Astrocyte (in vitro differentiated cells and primary cell): Measurements from ENCODE around the gene SYNDIG1L. TPM values are rescaled to one million over a fixed set of nuclear protein-coding genes. Genes with fewer than 3 reads are reported as not detected.

Experiments
- DNase-seq: peaks from one replicate; pipeline ENCODE4 v3.0.0-alpha.2; 2010; ENCODE audit warnings: low read depth
- FAIRE-seq: peaks from 2 replicates; lab custom pipeline; 2011; peaks lifted over from hg19 to GRCh38; lab: Jason Lieb, UNC
- H2AFZ ChIP-seq: 2 replicates; pipeline ENCODE4 v1.6.0; 2012; ENCODE audit warnings: low read depth, low read length, inconsistent platforms
- H3K27ac ChIP-seq: 2 replicates; pipeline ENCODE4 v1.5.1; 2011; ENCODE audit warnings: low read depth, low read length, inconsistent platforms
- H3K27me3 ChIP-seq: 2 replicates; pipeline ENCODE4 v1.6.0; 2011; ENCODE audit warnings: low read length, inconsistent platforms; ENCODE audit not compliant: insufficient read depth
- H3K36me3 ChIP-seq: 2 replicates; pipeline ENCODE4 v1.5.1; 2011; ENCODE audit warnings: low read length, inconsistent platforms; ENCODE audit not compliant: insufficient read depth
- H3K4me1 ChIP-seq: 2 replicates; pipeline ENCODE4 v1.5.1; 2011; ENCODE audit warnings: low read length, inconsistent platforms; ENCODE audit not compliant: insufficient read depth
- H3K4me2 ChIP-seq: 2 replicates; pipeline ENCODE4 v1.6.0; 2012; ENCODE audit warnings: low read length, inconsistent platforms
- H3K4me3 ChIP-seq: 2 replicates; pipeline ENCODE4 v1.5.1; 2011; ENCODE audit warnings: low read depth, mild to moderate bottlenecking, low read length, inconsistent platforms; ENCODE audit not compliant: insufficient read depth
- H3K79me2 ChIP-seq: 2 replicates; pipeline ENCODE4 v1.6.0; 2012; ENCODE audit warnings: mild to moderate bottlenecking, low read length, inconsistent platforms; ENCODE audit not compliant: insufficient read depth
- H3K9ac ChIP-seq: 2 replicates; pipeline ENCODE4 v1.6.0; 2012; ENCODE audit warnings: mild to moderate bottlenecking, low read length, inconsistent platforms
- H3K9me3 ChIP-seq: 2 replicates; pipeline ENCODE4 v1.5.1; 2012; ENCODE audit warnings: low read depth, mild to moderate bottlenecking, low read length, inconsistent platforms; ENCODE audit not compliant: insufficient read depth
- H4K20me1 ChIP-seq: 2 replicates; pipeline ENCODE4 v1.6.0; 2012; ENCODE audit warnings: low read length, inconsistent platforms; ENCODE audit not compliant: insufficient read depth
- H3K27ac Mint-ChIP-seq: one replicate; pipeline ENCODE4 v1.8.0; 2021; ENCODE audit warnings: mild to moderate bottlenecking, mixed read lengths; ENCODE audit not compliant: unreplicated experiment
- H3K27me3 Mint-ChIP-seq: one replicate; pipeline ENCODE4 v1.8.0; 2021; ENCODE audit warnings: low read depth, mixed read lengths; ENCODE audit not compliant: unreplicated experiment
- H3K36me3 Mint-ChIP-seq: one replicate; pipeline ENCODE4 v1.8.0; 2021; ENCODE audit warnings: low read depth, mixed read lengths; ENCODE audit not compliant: unreplicated experiment
- H3K4me1 Mint-ChIP-seq: one replicate; pipeline ENCODE4 v1.8.0; 2021; ENCODE audit warnings: low read depth, mixed read lengths; ENCODE audit not compliant: unreplicated experiment
- H3K4me3 Mint-ChIP-seq: one replicate; pipeline ENCODE4 v1.8.0; 2021; ENCODE audit warnings: mild to moderate bottlenecking, moderate library complexity, mixed read lengths; ENCODE audit not compliant: unreplicated experiment
- H3K9me3 Mint-ChIP-seq: one replicate; pipeline ENCODE4 v1.8.0; 2021; ENCODE audit warnings: mild to moderate bottlenecking, mixed read lengths; ENCODE audit not compliant: unreplicated experiment
- EZH2 ChIP-seq: IDR thresholded peaks from 2 replicates; pipeline ENCODE4 v1.6.1; 2012; ENCODE audit warnings: mild to moderate bottlenecking, low read length, inconsistent platforms; ENCODE audit not compliant: insufficient read depth
- total RNA-seq: library from RNA; stranded (reverse); gene quantifications from 2 replicates; pipeline ENCODE4 v1.2.1, GENCODE V29; 2021
- TF ChIP-seq, protein P1 (sequence below): IDR thresholded peaks from 2 replicates; pipeline ENCODE4 v1.5.1; 2011; ENCODE audit warnings: low read depth, mild to moderate bottlenecking, inconsistent platforms, low read length, moderate library complexity; ENCODE audit not compliant: insufficient read depth

SYNDIG1L gene
- total RNA-seq, 1 donor from 2014 or later: not detected

DNA sequence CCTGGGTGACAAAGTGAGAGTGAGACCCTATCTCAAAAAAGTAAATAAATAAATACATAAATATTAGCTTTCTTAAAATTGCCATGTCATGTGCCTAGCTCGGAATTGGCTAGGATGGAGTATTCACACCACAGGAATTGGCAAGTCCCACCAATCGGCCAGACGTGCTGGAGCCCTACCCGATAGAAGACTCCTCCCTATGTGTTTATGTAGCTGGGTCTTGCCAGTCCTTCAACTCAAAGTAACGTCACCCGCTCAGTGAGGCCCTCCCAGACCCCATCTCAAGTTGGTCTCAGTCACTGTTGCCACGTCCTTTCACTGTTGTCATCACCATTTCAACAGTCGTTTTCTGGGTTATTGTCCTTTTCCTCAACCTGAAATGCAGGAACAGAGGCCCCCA is 57.6 kb downstream of the SYNDIG1L start:
- no peaks in the 10 kb centered on the region for H3K9me3 ChIP-seq
- no peaks in the 10 kb centered on the region for H3K9me3 Mint-ChIP-seq
- H3K79me2 ChIP-seq: no peaks in the 10 kb centered on the region
- TF ChIP-seq EZH2: no peak
- TF ChIP-seq, protein P1, sequence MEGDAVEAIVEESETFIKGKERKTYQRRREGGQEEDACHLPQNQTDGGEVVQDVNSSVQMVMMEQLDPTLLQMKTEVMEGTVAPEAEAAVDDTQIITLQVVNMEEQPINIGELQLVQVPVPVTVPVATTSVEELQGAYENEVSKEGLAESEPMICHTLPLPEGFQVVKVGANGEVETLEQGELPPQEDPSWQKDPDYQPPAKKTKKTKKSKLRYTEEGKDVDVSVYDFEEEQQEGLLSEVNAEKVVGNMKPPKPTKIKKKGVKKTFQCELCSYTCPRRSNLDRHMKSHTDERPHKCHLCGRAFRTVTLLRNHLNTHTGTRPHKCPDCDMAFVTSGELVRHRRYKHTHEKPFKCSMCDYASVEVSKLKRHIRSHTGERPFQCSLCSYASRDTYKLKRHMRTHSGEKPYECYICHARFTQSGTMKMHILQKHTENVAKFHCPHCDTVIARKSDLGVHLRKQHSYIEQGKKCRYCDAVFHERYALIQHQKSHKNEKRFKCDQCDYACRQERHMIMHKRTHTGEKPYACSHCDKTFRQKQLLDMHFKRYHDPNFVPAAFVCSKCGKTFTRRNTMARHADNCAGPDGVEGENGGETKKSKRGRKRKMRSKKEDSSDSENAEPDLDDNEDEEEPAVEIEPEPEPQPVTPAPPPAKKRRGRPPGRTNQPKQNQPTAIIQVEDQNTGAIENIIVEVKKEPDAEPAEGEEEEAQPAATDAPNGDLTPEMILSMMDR: no peak
- no peaks in the 10 kb centered on the region for H3K4me1 Mint-ChIP-seq
- no peak overlapping the region for H3K27ac Mint-ChIP-seq
- no peak for DNase-seq
- H3K27me3 ChIP-seq: peaks cover 8% of the 10 kb centered on the region
- no peak overlapping the region for H3K4me2 ChIP-seq
- no peaks in the 10 kb centered on the region for H3K4me1 ChIP-seq
- no peak overlapping the region for H3K9ac ChIP-seq
- H3K36me3 Mint-ChIP-seq: no peaks in the 10 kb centered on the region
- peaks cover 2% of the 10 kb centered on the region for H3K27me3 Mint-ChIP-seq
- H3K27ac ChIP-seq: no peak overlapping the region
- no peak overlapping the region for H3K4me3 Mint-ChIP-seq
- no peak for FAIRE-seq
- no peaks in the 10 kb centered on the region for H3K36me3 ChIP-seq
- H2AFZ ChIP-seq: no peak overlapping the region
- H3K4me3 ChIP-seq: no peak overlapping the region
- no peaks in the 10 kb centered on the region for H4K20me1 ChIP-seq

DNA sequence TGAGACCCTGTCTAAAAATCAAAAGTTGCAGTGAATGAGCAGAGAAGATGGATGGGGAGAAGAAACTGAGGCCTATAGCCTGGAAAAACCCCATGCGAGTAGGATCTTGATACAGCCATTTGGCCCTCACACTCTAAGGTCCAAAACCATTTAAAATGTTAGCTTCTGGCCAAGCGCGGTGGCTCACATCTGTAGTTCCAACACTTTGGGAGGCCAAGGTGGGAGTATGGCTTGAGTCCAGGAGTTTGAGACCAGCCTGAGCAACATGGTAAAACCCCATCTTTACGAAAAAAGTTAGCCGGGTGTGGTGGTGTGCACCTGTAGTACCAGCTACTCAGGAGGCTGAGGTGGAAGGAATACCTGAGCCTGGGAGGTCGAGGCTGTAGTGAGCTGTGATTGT is 58.0 kb downstream of the SYNDIG1L start:
- no peaks in the 10 kb centered on the region for H3K9me3 Mint-ChIP-seq

DNA sequence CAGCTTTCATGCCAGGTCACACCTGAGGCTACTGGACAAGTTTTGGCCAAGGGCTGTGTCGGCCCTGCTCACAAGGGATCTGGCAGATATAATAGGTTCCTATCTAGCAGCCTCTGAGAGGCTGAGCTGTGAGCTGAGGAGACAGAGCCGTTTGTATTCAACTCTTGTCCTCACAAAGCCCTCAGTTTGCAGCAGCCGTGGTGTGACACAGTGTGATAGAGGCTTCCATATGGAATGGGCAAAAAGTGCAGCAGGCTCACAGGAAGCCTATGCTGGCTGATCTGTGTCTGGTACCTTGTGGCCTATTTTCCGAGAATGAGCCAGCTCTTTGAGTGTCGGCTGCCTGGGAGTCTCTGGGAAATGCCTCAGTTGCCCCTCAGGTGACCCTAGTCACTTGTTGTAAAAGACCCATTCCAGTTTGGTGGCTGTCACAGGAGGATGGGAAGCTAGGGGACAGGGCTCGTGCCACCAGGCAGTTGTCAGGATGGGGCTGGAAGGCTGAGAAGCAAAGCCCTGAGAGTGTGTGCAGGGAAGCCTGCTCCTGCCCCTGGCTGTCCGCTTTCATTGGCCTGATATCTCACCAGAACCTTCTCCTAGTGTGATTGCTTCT is 61.6 kb downstream of the SYNDIG1L start:
- Histone ChIP-seq H3K9me3 (no peaks in the 10 kb centered on the region), H4K20me1 (no peaks in the 10 kb centered on the region), H3K4me1 (peaks cover 4% of the 10 kb centered on the region), H3K79me2 (no peaks in the 10 kb centered on the region), H3K27ac (no peak overlapping the region), H3K27me3 (peaks cover 11% of the 10 kb centered on the region), H3K4me3 (no peak overlapping the region), H3K36me3 (no peaks in the 10 kb centered on the region), H3K9ac (no peak overlapping the region), H2AFZ (no peak overlapping the region), H3K4me2 (no peak overlapping the region)
- FAIRE-seq (no peak), DNase-seq (no peak)
- Mint-ChIP-seq H3K27ac (no peak overlapping the region), H3K9me3 (no peaks in the 10 kb centered on the region), H3K36me3 (no peaks in the 10 kb centered on the region), H3K4me3 (no peak overlapping the region), H3K4me1 (peaks cover 2% of the 10 kb centered on the region), H3K27me3 (peaks cover 10% of the 10 kb centered on the region)
- TF ChIP-seq, protein P1: no peak
- TF ChIP-seq EZH2: no peak

More for the DNA sequence above, 58.0 kb downstream of the SYNDIG1L start:
- TF ChIP-seq EZH2: no peak
- TF ChIP-seq, protein P1: no peak
- Mint-ChIP-seq H3K36me3 (no peaks in the 10 kb centered on the region), H3K27me3 (peaks cover 2% of the 10 kb centered on the region), H3K4me3 (no peak overlapping the region), H3K4me1 (no peaks in the 10 kb centered on the region), H3K27ac (no peak overlapping the region)
- Histone ChIP-seq H3K27me3 (peaks cover 8% of the 10 kb centered on the region), H2AFZ (no peak overlapping the region), H3K9ac (no peak overlapping the region), H3K9me3 (no peaks in the 10 kb centered on the region), H3K27ac (no peak overlapping the region), H4K20me1 (no peaks in the 10 kb centered on the region), H3K36me3 (no peaks in the 10 kb centered on the region), H3K4me3 (no peak overlapping the region), H3K79me2 (no peaks in the 10 kb centered on the region), H3K4me2 (no peak overlapping the region), H3K4me1 (no peaks in the 10 kb centered on the region)
- FAIRE-seq (no peak), DNase-seq (no peak)
